KMS-11 (cell line): ENCODE results near the gene CEP170B.

Experiments
- H2AFZ ChIP-seq: fragments of 200-600 bp; sonication (generic); 2 replicates; pipeline ENCODE4 v1.6.1; 2016; ENCODE audit warnings: antibody characterized with exemption, mixed run types, low read depth
- H3K27ac ChIP-seq: fragments of 200-600 bp; sonication (generic); 2 replicates; pipeline ENCODE4 v1.6.1; 2016; ENCODE audit warnings: mild to moderate bottlenecking, mixed run types
- H3K27me3 ChIP-seq: fragments of 200-600 bp; sonication (generic); 2 replicates; pipeline ENCODE4 v1.6.1; 2017; ENCODE audit warnings: mild to moderate bottlenecking, low read depth, mixed run types, moderate library complexity; ENCODE audit not compliant: insufficient read depth
- H3K36me3 ChIP-seq: fragments of 200-600 bp; sonication (generic); 2 replicates; pipeline ENCODE4 v1.6.1; 2017; ENCODE audit warnings: mild to moderate bottlenecking, mixed run types; ENCODE audit not compliant: insufficient read depth
- H3K4me1 ChIP-seq: fragments of 200-600 bp; sonication (generic); 2 replicates; pipeline ENCODE4 v1.6.1; 2016; ENCODE audit warnings: mild to moderate bottlenecking, low read depth, mixed run types; ENCODE audit not compliant: poor library complexity, severe bottlenecking
- H3K4me2 ChIP-seq: fragments of 200-600 bp; sonication (generic); 2 replicates; pipeline ENCODE4 v1.7.0; 2016; ENCODE audit warnings: mild to moderate bottlenecking, mixed run types
- H3K4me3 ChIP-seq: fragments of 200-600 bp; sonication (generic); IDR thresholded peaks from 2 replicates; pipeline ENCODE4 v1.6.1; 2017; ENCODE audit warnings: low read depth, low read length, mixed read lengths; ENCODE audit not compliant: insufficient read depth
- H3K79me2 ChIP-seq: fragments of 200-600 bp; sonication (generic); 2 replicates; pipeline ENCODE4 v1.6.1; 2016; ENCODE audit warnings: low read depth, mixed run types; ENCODE audit not compliant: insufficient read depth
- H3K9ac ChIP-seq: fragments of 200-600 bp; sonication (generic); 2 replicates; pipeline ENCODE4 v1.6.1; 2016; ENCODE audit warnings: mild to moderate bottlenecking, mixed run types
- H4K20me1 ChIP-seq: fragments of 200-600 bp; sonication (generic); 2 replicates; pipeline ENCODE4 v1.6.1; 2016; ENCODE audit warnings: mild to moderate bottlenecking, mixed run types; ENCODE audit not compliant: insufficient read depth
- TF ChIP-seq, protein P1 (sequence below): fragments of 200-600 bp; sonication (generic); conservative IDR thresholded peaks from 2 replicates; pipeline ENCODE4 v1.6.1; 2017; ENCODE audit warnings: low read depth, mild to moderate bottlenecking, antibody characterized with exemption, low read length, moderate library complexity, mixed read lengths

CEP170B gene

DNA sequence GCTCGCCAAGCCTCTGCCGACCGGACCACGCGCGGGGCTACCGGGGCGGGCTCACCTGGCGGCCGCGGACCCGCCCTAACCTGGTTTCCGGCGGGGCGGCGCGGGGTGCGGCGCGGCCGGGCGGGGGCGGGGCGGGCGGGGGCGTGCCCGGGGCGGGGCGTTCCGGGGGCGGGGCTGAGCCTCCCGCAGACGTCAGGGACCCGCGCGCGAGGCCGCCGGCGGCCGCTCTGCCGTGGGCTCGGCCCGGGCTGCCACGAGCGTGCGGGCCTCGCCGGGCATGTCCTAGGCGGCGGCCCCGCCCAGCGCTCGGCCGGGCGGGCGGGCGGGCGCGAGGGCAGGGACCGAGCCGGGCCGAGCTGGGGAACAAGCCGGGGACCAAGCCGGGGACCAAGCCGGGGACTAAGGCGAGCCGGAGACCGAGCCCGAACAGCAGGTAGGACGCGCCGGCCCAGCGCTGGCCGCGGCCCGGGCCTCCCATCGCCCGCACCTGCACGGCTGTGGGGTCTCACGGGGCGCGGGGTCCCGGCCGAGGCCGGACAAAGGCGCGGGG lies at the start of gene CEP170B:
CEP170B (plus strand) TSS at position 188 of the 550 bp plus-strand sequence. CDS start 3,183 bp downstream, outside the sequence.
- H3K27me3 ChIP-seq, result 0 out of 2 replicates have a peak, but pooled peaks cover 2% of the 10 kb centered on the region
- no peaks in the 10 kb centered on the region for H4K20me1 ChIP-seq
- H3K27ac ChIP-seq, result no peak within 1 kb of the TSS
- TF ChIP-seq, protein P1, sequence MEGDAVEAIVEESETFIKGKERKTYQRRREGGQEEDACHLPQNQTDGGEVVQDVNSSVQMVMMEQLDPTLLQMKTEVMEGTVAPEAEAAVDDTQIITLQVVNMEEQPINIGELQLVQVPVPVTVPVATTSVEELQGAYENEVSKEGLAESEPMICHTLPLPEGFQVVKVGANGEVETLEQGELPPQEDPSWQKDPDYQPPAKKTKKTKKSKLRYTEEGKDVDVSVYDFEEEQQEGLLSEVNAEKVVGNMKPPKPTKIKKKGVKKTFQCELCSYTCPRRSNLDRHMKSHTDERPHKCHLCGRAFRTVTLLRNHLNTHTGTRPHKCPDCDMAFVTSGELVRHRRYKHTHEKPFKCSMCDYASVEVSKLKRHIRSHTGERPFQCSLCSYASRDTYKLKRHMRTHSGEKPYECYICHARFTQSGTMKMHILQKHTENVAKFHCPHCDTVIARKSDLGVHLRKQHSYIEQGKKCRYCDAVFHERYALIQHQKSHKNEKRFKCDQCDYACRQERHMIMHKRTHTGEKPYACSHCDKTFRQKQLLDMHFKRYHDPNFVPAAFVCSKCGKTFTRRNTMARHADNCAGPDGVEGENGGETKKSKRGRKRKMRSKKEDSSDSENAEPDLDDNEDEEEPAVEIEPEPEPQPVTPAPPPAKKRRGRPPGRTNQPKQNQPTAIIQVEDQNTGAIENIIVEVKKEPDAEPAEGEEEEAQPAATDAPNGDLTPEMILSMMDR, result no peak
- peak within 1 kb of the TSS; percentile 30; the same call in 1 of the 2 replicates for H3K9ac ChIP-seq
- no peaks in the 10 kb centered on the region for H3K4me1 ChIP-seq
- peak within 1 kb of the TSS; percentile 26; the same call in 1 of the 2 replicates for H2AFZ ChIP-seq
- H3K4me3 ChIP-seq, result no peak within 1 kb of the TSS
- peak within 1 kb of the TSS; percentile 60; the same call in 1 of the 2 replicates for H3K4me2 ChIP-seq
- H3K79me2 ChIP-seq, result no peaks in the 10 kb centered on the region; the same call in 1 of the 2 replicates
- no peaks in the 10 kb centered on the region for H3K36me3 ChIP-seq

DNA sequence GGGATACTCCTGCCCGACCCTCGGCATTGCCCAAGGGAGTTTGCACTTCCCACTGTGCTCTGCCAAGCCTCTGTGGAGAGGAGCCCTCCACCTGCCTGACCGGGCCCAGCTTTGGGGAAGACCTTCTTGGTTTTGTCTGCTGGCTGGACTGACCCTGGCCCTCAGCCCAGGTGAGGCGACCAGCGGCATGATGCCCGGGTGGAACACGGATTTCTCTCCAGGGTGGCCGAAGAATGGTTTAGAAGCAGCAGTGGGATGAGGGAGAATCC lies 48.5 kb upstream of the CEP170B start:
- Histone ChIP-seq H3K4me1 (peaks cover 3% of the 10 kb centered on the region), H3K27me3 (no peaks in the 10 kb centered on the region), H3K79me2 (no peaks in the 10 kb centered on the region), H3K36me3 (no peaks in the 10 kb centered on the region), H3K4me3 (no peak overlapping the region), H2AFZ (peak overlapping the region; percentile 57; the same call in 1 of the 2 replicates), H3K27ac (peak overlapping the region; percentile 71), H3K9ac (peak overlapping the region; percentile 87), H4K20me1 (no peaks in the 10 kb centered on the region), H3K4me2 (peak overlapping the region; percentile 66)
- TF ChIP-seq, protein P1, result no peak

DNA sequence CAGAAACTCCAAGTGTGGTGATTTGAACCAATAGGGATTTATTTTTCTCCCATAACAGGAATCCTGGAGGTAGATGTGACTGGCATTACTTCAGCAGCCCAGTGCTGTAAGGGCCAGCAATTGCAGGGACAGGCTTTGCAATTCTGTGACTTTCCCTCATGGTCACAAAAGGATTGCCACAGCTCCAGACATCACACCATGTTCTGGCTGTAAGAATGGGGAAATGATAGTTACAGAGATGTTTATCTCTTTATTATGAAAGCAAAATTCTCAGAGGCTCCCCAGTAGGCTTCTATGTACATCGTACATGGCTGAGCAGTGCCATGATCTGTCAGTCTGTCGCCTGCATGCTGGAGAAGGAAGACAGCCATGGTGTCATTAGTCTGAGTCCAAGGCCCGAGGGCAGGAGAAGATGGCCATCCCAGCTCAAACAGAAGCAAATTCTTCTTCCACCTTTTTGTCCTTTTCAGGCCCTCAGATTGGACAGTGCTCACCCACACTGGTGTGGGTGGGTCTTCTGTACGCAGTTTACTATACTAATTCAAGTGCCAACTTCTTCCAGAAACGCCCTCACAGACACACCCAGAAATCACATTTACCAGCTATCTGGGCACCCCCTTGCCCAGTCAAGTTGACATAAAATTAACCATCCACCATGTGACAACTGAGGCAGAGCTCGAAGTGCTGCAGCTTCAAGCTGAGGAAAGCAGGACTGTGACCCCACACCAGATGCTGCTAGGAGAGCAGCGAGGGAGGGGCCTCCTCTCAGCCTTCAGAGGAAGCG lies 46.9 kb upstream of the CEP170B start:
- Histone ChIP-seq H3K4me1 (peaks cover 3% of the 10 kb centered on the region), H3K36me3 (no peaks in the 10 kb centered on the region), H3K4me2 (no peak overlapping the region), H3K27me3 (no peaks in the 10 kb centered on the region), H4K20me1 (no peaks in the 10 kb centered on the region), H3K9ac (no peak overlapping the region), H3K4me3 (no peak overlapping the region), H2AFZ (no peak overlapping the region), H3K27ac (no peak overlapping the region), H3K79me2 (no peaks in the 10 kb centered on the region)
- TF ChIP-seq, protein P1, result no peak

DNA sequence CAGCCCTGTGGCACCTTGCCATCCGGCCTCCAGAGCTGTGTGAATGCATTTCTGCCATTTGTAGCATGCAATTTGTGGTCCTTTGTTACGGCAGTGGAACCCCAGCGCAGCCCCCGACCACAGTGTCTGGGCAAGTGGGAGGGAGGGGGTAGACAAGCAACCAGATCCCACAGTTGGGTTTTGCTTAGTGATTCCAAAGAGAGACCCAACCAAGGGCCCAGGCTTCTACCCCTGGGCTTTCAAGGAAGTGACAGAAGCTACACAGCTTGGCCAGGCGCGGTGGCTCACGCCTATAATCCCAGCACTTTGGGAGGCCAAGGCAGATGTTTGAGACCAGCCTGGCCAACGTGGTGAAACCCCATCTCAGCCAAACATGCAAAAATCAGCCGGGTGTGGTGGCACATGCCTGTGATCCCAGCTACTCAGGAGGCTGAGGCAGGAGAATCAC lies 46.3 kb upstream of the CEP170B start:
- Histone ChIP-seq H3K9ac (no peak overlapping the region), H3K36me3 (no peaks in the 10 kb centered on the region), H3K4me2 (no peak overlapping the region), H3K4me1 (peaks cover 3% of the 10 kb centered on the region), H3K27me3 (no peaks in the 10 kb centered on the region), H4K20me1 (no peaks in the 10 kb centered on the region), H3K79me2 (no peaks in the 10 kb centered on the region), H3K27ac (no peak overlapping the region), H2AFZ (no peak overlapping the region), H3K4me3 (no peak overlapping the region)
- TF ChIP-seq, protein P1, result no peak
